Neural cell (in vitro differentiated cells): ENCODE results near the gene NAPG. TPM values are rescaled to one million over a fixed set of nuclear protein-coding genes. Genes with fewer than 3 reads are reported as not detected.

ENCODE experiments used
- H2AFZ ChIP-seq: fragments of 200-600, 300-800 bp; sonication (generic), shearing (Covaris generic); 2 replicates; pipeline ENCODE4 v1.6.0; 2014; ENCODE audit warnings: low read depth, mild to moderate bottlenecking, antibody characterized with exemption, low read length, moderate library complexity
- H3F3A ChIP-seq: fragments of 200-600 bp; shearing (Covaris generic); 2 replicates; pipeline ENCODE4 v1.6.1; 2016; ENCODE audit warnings: mild to moderate bottlenecking, moderate library complexity, mixed read lengths, antibody characterized with exemption, low read length; ENCODE audit not compliant: insufficient read depth, poor library complexity, severe bottlenecking
- H3K27ac ChIP-seq: fragments of 200-600, 300-800 bp; sonication (generic), shearing (Covaris generic); 2 replicates; pipeline ENCODE4 v1.5.1; 2014; ENCODE audit warnings: mild to moderate bottlenecking, low read length, moderate library complexity
- H3K27me3 ChIP-seq: fragments of 300-800, 200-600 bp; sonication (generic), shearing (Covaris generic); 2 replicates; pipeline ENCODE4 v1.6.0; 2014; ENCODE audit warnings: mild to moderate bottlenecking, low read depth, low read length, moderate library complexity; ENCODE audit not compliant: insufficient read depth
- H3K36me3 ChIP-seq: fragments of 300-800, 200-600 bp; sonication (generic), shearing (Covaris generic); 2 replicates; pipeline ENCODE4 v1.5.1; 2014; ENCODE audit warnings: mild to moderate bottlenecking, antibody characterized with exemption, low read length, moderate library complexity; ENCODE audit not compliant: insufficient read depth
- H3K4me2 ChIP-seq: fragments of 300-800, 200-600 bp; sonication (generic), shearing (Covaris generic); 2 replicates; pipeline ENCODE4 v1.6.0; 2014; ENCODE audit warnings: mild to moderate bottlenecking, low read length
- H3K4me3 ChIP-seq: fragments of 300-800, 200-600 bp; sonication (generic), shearing (Covaris generic); 2 replicates; pipeline ENCODE4 v1.5.1; 2014; ENCODE audit warnings: mild to moderate bottlenecking, low read length, moderate library complexity
- H3K79me2 ChIP-seq: fragments of 200-600 bp; shearing (Covaris generic); replicated peaks from 2 replicates; pipeline ENCODE4 v1.6.0; 2014; ENCODE audit warnings: mild to moderate bottlenecking, low read length, moderate library complexity; ENCODE audit not compliant: insufficient read depth
- H3K9ac ChIP-seq: fragments of 300-800, 200-600 bp; sonication (generic), shearing (Covaris generic); 2 replicates; pipeline ENCODE4 v1.6.1; 2016; ENCODE audit warnings: mild to moderate bottlenecking, low read length, mixed read lengths
- H3K9me2 ChIP-seq: fragments of 200-600 bp; shearing (Covaris generic); 2 replicates; pipeline ENCODE4 v1.6.1; 2016; ENCODE audit warnings: mild to moderate bottlenecking, low read length, mixed read lengths; ENCODE audit not compliant: insufficient read depth
- H3K9me3 ChIP-seq: fragments of 200-600, 300-800 bp; sonication (generic), shearing (Covaris generic); 2 replicates; pipeline ENCODE4 v1.6.1; 2016; ENCODE audit warnings: mild to moderate bottlenecking, mixed run types, low read length, moderate library complexity, mixed read lengths
- H4K20me1 ChIP-seq: fragments of 200-600 bp; shearing (Covaris generic); 2 replicates; pipeline ENCODE4 v1.6.1; 2016; ENCODE audit warnings: mild to moderate bottlenecking, mixed run types; ENCODE audit not compliant: insufficient read depth
- CTCF ChIP-seq: fragments of 450-650 bp; IDR thresholded peaks from 2 replicates; pipeline ENCODE4 v1.5.1; 2014; ENCODE audit warnings: antibody characterized with exemption, mild to moderate bottlenecking, moderate library complexity; ENCODE audit not compliant: poor library complexity, severe bottlenecking
- EP300 ChIP-seq: fragments of 450-650 bp; conservative IDR thresholded peaks from 2 replicates; pipeline ENCODE4 v1.6.1; 2014; ENCODE audit warnings: antibody characterized with exemption, mild to moderate bottlenecking, moderate library complexity; ENCODE audit not compliant: poor library complexity, severe bottlenecking
- EZH2 ChIP-seq: fragments of 200-600, 300-800 bp; shearing (Covaris generic), sonication (generic); IDR thresholded peaks from 2 replicates; pipeline ENCODE4 v1.6.1; 2014; ENCODE audit warnings: antibody characterized with exemption, low read length, borderline replicate concordance, mild to moderate bottlenecking; ENCODE audit not compliant: insufficient read depth, poor library complexity, severe bottlenecking
- MXI1 ChIP-seq: fragments of 450-650 bp; conservative IDR thresholded peaks from 2 replicates; pipeline ENCODE4 v1.6.1; 2014; ENCODE audit warnings: antibody characterized with exemption, mild to moderate bottlenecking; ENCODE audit not compliant: poor library complexity, severe bottlenecking
- POLR2AphosphoS5 ChIP-seq: IDR thresholded peaks from 2 replicates; pipeline ENCODE4 v1.6.1; 2012
- RAD21 ChIP-seq: fragments of 450-650 bp; conservative IDR thresholded peaks from 2 replicates; pipeline ENCODE4 v1.6.1; 2014; ENCODE audit warnings: antibody characterized with exemption, mild to moderate bottlenecking, moderate library complexity
- REST ChIP-seq: IDR thresholded peaks from 2 replicates; pipeline ENCODE4 v1.6.1; 2012; ENCODE audit warnings: borderline replicate concordance
- SMC3 ChIP-seq: fragments of 450-650 bp; conservative IDR thresholded peaks from 2 replicates; pipeline ENCODE4 v1.6.1; 2014; ENCODE audit warnings: antibody characterized with exemption, mild to moderate bottlenecking, moderate library complexity; ENCODE audit not compliant: poor library complexity
- TAF1 ChIP-seq: IDR thresholded peaks from 2 replicates; pipeline ENCODE4 v1.6.1; 2012; ENCODE audit warnings: low read depth
- polyA plus RNA-seq: library from polyadenylated mRNA; depleted of rRNA; stranded (reverse); fragments of >200 nt; gene quantifications from 2 replicates; pipeline ENCODE4 v1.2.3, GENCODE V29; 2014

The NAPG gene
- polyA plus RNA-seq, 1 donor from 2014 or later = 93.9 TPM

GRCh38 chr18:10563886-10564285, 38.1 kb downstream of the NAPG start:
- Histone ChIP-seq H3K27me3 (no peaks in the 10 kb centered on the region), H3K9me2 (no peaks in the 10 kb centered on the region), H3K36me3 (no peaks in the 10 kb centered on the region), H3K9me3 (no peaks in the 10 kb centered on the region), H3K4me2 (no peak overlapping the region), H4K20me1 (no peaks in the 10 kb centered on the region), H3F3A (no peaks in the 10 kb centered on the region), H3K79me2 (no peaks in the 10 kb centered on the region), H3K9ac (no peak overlapping the region), H3K4me3 (no peak overlapping the region), H2AFZ (no peak overlapping the region), H3K27ac (no peak overlapping the region)
- TF ChIP-seq REST (no peak), CTCF (no peak)

GRCh38 chr18:10564975-10565773, 39.3 kb downstream of the NAPG start:
- Histone ChIP-seq H3K79me2 (no peaks in the 10 kb centered on the region), H3K9ac (no peak overlapping the region), H3K9me3 (no peaks in the 10 kb centered on the region), H3K4me2 (no peak overlapping the region), H3K27ac (no peak overlapping the region), H2AFZ (no peak overlapping the region), H3K27me3 (no peaks in the 10 kb centered on the region), H4K20me1 (no peaks in the 10 kb centered on the region), H3K9me2 (no peaks in the 10 kb centered on the region), H3F3A (no peaks in the 10 kb centered on the region), H3K36me3 (no peaks in the 10 kb centered on the region), H3K4me3 (no peak overlapping the region)
- no peak for TF ChIP-seq MXI1
- TF ChIP-seq POLR2AphosphoS5 = no peak
- TF ChIP-seq TAF1 = no peak
- no peak for TF ChIP-seq RAD21
- TF ChIP-seq CTCF = no peak
- no peak for TF ChIP-seq SMC3
- TF ChIP-seq EZH2 = no peak
- TF ChIP-seq EP300 = no peak
- TF ChIP-seq REST = no peak
